Measurements from ENCODE around the gene LIMD2. TPM values are rescaled to one million over a fixed set of nuclear protein-coding genes. Genes with fewer than 3 reads are reported as not detected.
"Not testable (repeated sequence)": the region's sequence is repeated elsewhere in the genome, so short reads cannot be mapped to it uniquely, and the experiment has no call there.

LIMD2 gene
- total RNA-seq = 73.9 and 93.6 TPM in 2 replicates

GRCh38 chr17:63699638-63700527, at the start of gene LIMD2:
Gene LIMD2, minus strand, starts transcription at chr17:63700125. Its CDS starts 827 bp downstream, at chr17:63699298.
- no peak for DNase-seq (ENCODE audit: extremely low read depth, low read depth, low spot score)

- peak; percentile 56 for DNase-seq (ENCODE audit: extremely low read depth, low read depth, low spot score)
Observed at GRCh38 chr17:63741408-63742173, 41.7 kb upstream of the LIMD2 start, which contains the start of gene STRADA. Gene STRADA, minus strand, starts transcription at chr17:63741799. Its CDS starts 13,430 bp downstream, at chr17:63728369.

DNA sequence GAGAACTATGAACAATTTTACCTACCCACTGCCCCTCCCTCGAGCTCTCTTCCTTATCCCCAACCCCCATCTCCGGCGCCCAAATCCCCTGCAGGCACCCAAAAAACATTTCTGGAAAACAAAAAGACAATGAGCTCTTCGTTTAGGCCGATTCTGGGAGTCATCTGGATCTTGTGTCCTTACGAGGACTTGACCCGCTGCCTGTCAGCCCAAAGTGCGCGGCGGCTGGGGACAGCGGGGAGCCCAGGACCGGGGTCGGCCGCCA, 41.1 kb upstream of the LIMD2 start:
- no peak for DNase-seq (ENCODE audit: extremely low read depth, low read depth, low spot score)

DNA sequence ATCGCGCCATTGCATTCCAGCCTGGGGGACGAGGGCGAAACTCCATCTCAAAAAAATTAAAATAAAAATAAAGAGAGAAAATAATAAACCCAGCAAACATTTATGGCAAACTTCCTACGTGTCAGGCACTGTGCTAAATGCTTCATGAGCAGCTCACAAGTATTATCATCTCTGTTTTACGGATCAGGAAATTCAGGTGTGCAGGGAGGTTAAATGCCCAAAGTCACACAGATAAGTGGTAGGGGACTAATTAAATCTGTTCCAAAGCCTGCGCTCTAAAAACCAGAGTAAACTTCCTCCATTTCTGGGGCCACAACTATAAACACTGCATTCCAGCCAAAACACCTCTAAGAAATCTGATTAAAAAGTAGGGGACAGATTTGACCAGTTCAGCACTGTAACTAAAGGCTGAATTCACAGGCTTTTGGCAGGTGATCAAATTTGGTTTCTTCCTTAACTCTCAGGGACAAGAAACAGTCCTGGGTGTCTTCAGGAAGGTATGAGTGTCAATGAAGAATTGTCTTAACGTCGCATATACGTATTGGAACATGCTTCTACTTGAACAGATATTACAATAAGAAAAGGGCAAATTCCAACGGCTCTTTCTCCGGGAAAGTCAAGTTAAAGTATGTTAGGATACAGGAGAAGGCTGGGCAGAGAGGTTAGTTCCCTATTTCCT, 40.7 kb upstream of the LIMD2 start:
- DNase-seq (ENCODE audit: extremely low read depth, low read depth, low spot score) = no peak

- DNase-seq (ENCODE audit: extremely low read depth, low read depth, low spot score) = no peak
Observed at GRCh38 chr17:63735691-63736090, 35.8 kb upstream of the LIMD2 start.

DNA sequence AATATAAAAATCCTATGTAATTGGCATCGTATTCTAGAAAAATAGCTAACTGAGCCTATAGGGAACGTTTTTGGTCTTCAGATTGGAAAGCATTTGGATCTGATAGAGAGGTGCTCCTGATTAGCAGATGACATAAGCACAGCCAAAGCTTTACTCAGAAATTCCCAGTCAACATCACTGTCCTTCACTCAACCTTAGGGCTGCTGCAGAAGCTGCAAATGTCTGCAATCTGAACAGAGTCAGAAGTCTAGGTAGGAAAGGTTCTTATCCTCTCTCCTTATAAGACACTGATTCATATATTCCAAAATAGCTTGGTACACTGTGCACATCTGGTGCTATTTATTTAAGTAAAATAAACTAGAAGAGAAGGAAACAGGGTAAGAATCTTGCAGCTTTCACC, 22.5 kb upstream of the LIMD2 start:
- no peak for DNase-seq (ENCODE audit: extremely low read depth, low read depth, low spot score)

DNA sequence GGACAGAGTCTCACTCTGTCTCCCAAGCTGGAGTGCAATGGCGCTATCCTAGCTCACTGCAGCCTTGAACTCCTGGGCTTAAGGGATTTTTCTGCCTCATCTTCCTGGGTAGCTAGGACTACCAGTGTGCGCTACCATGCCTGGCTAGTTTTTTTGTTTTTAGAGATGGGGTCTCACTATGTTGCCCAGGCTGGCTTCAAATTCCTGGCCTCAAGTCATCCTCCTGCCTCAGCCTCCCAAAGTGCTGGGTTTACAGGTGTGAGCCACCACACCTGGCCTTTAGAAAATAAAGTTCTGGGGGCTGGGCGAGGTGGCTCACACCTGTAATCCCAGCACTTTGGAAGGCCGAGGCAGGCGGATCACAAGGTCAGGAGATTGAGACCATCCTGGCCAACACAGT, 20.3 kb upstream of the LIMD2 start:
- DNase-seq (ENCODE audit: extremely low read depth, low read depth, low spot score) = not testable (repeated sequence)

GRCh38 chr17:63718988-63719387, 19.1 kb upstream of the LIMD2 start:
- no peak for DNase-seq (ENCODE audit: extremely low read depth, low read depth, low spot score)

DNA sequence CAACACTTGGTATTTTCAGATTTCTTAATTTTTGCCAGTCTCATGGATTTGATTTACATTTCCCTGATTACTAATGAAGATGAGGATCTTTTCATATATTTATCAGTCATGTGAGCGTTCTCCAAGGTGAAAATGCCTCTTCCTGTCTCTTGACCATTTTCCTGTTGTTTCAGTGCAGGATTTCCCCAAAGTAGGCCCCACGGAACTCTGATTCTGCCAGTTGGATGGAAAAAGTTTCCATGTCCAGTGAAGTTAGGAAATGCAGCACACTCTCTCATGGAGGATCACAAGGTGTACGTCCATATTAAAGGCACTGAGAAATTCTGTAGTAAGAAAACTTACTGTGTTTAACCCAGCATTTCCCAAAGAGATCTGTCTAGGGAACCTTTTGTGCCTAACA, 16.5 kb upstream of the LIMD2 start:
- DNase-seq (ENCODE audit: extremely low read depth, low read depth, low spot score) = no peak

DNA sequence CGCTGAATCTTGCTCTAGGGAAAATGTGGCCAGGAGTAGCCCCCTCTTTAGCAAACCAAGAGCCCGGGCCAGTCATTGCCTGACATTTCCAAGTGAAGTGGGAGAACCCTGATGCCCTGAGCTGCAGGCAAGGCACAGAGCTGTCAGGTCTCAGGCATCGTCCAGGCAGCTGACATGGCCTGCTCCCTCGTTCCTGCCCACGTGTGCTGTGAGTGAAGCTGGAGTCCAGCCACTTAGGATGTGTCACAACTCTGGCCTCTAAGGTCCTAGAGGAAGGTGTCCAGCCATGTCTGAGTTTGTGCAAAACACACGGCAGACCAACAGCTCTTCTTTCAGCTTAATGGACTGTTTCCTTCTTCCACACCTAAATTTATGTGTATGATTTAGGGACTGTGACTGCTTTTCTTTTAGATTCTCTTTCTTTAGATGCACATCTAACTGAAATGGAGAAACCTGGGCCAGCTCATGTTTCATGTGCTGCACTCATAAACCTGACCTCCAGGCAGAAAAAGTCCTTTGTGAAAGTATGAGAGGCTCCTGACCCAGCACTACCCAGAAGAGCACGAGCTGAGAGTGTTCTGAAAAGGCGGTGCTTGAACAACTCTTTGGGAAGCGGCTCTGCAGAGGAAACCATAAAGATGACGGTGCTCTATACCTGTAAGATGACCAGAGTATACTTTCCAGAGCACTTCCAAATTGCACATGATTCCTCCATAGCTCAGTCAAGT, 14.8 kb upstream of the LIMD2 start:
- DNase-seq (ENCODE audit: extremely low read depth, low read depth, low spot score) = no peak

GRCh38 chr17:63709110-63709509, 9.2 kb upstream of the LIMD2 start:
- no peak for DNase-seq (ENCODE audit: extremely low read depth, low read depth, low spot score)

- no peak for DNase-seq (ENCODE audit: extremely low read depth, low read depth, low spot score)
Observed at GRCh38 chr17:63707151-63707550, 7.2 kb upstream of the LIMD2 start.

DNA sequence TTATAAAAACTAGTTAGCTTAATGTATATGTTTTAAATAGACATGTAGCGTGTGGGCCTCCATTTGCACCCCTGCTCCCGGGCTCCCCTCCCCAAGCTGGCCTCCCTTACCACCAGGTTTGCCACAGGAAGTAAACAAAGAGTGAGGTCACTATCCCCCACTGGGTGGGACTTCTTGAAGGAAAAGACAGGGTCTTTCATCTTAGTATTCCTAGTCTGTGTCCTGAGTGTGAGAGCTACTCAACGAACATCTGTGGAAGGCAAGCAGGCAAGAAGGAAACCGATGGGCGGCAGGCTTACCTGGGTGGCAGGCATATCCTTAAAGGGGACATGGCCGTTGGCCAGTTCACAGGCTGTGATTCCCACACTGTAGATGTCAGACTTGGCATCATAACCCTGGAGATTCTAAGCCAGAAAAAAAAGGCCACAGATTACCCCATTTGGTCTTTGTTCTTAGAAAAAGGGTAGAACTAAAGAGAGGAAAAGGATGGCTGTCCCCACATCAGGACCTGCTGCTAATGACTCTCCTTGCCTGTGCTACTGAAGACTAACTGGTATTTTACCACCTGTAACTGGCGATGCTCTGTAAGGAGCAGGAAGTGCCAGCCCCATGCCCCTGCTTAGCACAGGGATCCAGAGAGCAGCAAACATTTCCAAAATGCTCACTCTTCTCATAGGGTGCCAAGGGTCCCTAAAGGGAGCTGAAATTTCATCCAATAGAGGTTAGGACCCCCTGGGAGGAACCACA, 6.6 kb upstream of the LIMD2 start:
- no peak for DNase-seq (ENCODE audit: extremely low read depth, low read depth, low spot score)

DNA sequence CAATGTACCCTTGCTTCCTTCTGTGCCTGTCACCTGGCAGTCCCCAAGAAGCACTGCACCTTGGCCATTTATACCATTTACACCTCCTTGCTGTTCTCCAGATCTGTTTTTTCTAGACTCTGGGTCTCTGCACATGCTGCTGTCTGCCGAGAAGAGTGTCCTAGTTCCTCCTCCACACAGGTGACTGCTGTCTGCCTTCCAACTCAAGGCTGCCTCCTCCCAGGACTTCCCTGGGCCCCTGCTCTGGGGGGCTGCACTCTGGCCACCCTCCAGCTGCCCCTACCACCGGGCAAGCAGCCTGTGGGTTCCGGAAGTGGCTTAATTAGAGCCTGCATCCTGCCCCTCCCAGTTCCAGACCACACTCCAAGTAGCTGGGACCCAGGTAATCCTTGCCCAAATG, 5.7 kb upstream of the LIMD2 start:
- DNase-seq (ENCODE audit: extremely low read depth, low read depth, low spot score) = no peak

- DNase-seq (ENCODE audit: extremely low read depth, low read depth, low spot score) = no peak
Observed at GRCh38 chr17:63704836-63705235, 4.9 kb upstream of the LIMD2 start.

- DNase-seq (ENCODE audit: extremely low read depth, low read depth, low spot score) = no peak
Observed at GRCh38 chr17:63704259-63704576, 4.3 kb upstream of the LIMD2 start.

DNA sequence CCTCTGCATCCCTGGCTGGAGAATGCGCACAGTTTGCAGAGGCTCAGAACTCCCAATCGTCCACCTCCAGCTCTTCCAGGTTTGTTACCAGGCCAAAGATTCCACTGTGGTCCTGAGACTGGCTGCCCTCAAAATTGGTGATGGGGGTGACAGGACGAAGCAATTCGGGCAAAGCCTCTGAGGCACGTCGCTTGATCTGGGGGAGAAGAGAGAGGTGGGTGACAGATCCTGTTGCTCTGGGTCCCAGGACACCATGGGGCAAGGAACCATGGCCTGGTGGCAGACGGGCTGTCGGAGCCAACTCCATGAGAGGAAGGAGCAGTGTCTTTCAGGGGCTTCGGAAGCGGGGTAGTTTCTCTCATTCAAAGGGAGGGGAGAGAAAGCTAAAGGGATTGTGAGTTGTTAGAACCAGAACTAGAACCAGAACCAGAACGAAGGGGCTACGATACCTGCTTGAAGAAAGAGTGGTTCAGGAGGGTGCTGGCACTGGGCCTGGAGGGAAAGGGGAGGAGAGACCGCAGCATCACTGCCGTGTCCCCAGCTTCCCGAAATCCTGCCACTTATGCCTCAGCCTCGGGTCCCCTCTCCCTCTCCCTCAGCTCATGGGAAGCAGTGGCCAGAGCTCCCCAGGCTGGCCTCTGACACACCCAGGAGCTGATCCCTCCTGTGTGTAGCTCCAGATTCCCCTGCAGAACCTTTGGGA, 3.8 kb upstream of the LIMD2 start:
- no peak for DNase-seq (ENCODE audit: extremely low read depth, low read depth, low spot score)

DNA sequence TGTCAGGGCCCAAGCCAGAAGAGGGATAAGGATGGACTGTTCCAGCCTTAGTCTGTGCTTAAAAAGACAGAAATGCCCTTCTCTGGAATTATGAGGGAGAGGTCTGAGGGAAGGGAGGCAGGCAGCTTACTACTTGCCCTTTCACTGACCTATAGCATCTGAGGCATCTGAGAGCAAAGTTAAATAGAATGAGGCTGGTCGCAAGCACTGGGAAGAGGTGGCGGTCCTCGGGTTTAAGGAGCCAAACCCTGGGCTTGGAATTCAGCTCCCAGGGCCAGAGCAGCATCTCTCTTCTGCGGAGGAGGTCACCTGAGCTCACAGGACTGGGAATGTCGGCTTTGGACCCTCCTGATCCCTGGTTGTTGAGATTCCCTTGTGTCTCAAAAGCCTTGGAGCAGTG, 3.1 kb upstream of the LIMD2 start:
- DNase-seq (ENCODE audit: extremely low read depth, low read depth, low spot score) = no peak

- no peak for DNase-seq (ENCODE audit: extremely low read depth, low read depth, low spot score)
Observed at GRCh38 chr17:63702721-63703015, 2.7 kb upstream of the LIMD2 start.
